Body of pancreas (tissue), 4 donors: ENCODE results near the gene ZNF74. TPM values are rescaled to one million over a fixed set of nuclear protein-coding genes. Genes with fewer than 3 reads are reported as not detected.
"Not testable (repeated sequence)": the region's sequence is repeated elsewhere in the genome, so short reads cannot be mapped to it uniquely, and the experiment has no call there.

Source experiments
- ATAC-seq: fragments of 150-250 bp; one replicate; pipeline ENCODE4 v1.9.1; 2016
- DNase-seq, 4 donors: peaks; one replicate each; pipeline ENCODE4 v3.0.0-alpha.2; 2019
- H3K27ac ChIP-seq, 4 donors: fragments of 200-600 bp; sonication (generic); 1 replicate in 3 of 4; 2 replicates in 1 of 4; pipeline versions ENCODE4 v1.5.1 to v1.6.1; 2016 to 2019; ENCODE audit warnings: mild to moderate bottlenecking in 1 of 4, mixed read lengths in 1 of 4, moderate library complexity in 1 of 4
- H3K27me3 ChIP-seq, 2 donors: fragments of 200-600 bp; sonication (generic); one replicate each; pipeline ENCODE4 v1.6.0; 2016; ENCODE audit warnings: mild to moderate bottlenecking in 1 of 2
- H3K36me3 ChIP-seq, 2 donors: fragments of 200-600 bp; sonication (generic); replicated peaks in 1 of 2; 2 replicates each; pipeline ENCODE4 v1.5.1; 2016; ENCODE audit warnings: low read depth in 2 of 2; ENCODE audit not compliant: insufficient read depth in 1 of 2
- H3K4me1 ChIP-seq: fragments of 200-600 bp; sonication (generic); one replicate; pipeline ENCODE4 v1.6.0; 2016
- H3K4me3 ChIP-seq, 2 donors: fragments of 200-600 bp; sonication (generic); 1 replicate in 1 of 2; 2 replicates in 1 of 2; pipeline ENCODE4 v1.5.1; 2016 to 2019
- H3K9me3 ChIP-seq, 3 donors: fragments of 200-600 bp; sonication (generic); 1 replicate in 2 of 3; 2 replicates in 1 of 3; pipeline ENCODE4 v1.5.1; 2016
- POLR2A ChIP-seq, 3 donors: fragments of 450-650 bp; IDR thresholded peaks; one replicate each; pipeline ENCODE4 v1.6.1; 2016; ENCODE audit warnings: antibody characterized with exemption in 3 of 3, mild to moderate bottlenecking in 2 of 3
- WGBS, 2 donors: methylation state at CpG; one replicate each; pipeline ENCODE4 v1.1.5; 2017; 5-methylcytosine and 5-hydroxymethylcytosine counted together
- intact Hi-C: fragments of 100-400 bp; cut with DNase I; formaldehyde crosslinking; loops from one replicate; pipeline ENCODE4 v1.15.1; 2023
- total RNA-seq, 2 donors: library from RNA; depleted of rRNA; stranded (reverse); fragments of >200 nt; gene quantifications; one replicate each; pipeline ENCODE4 v1.1.0, GENCODE V29; 2016
- TF ChIP-seq, protein P1 (sequence below), 7 experiments: fragments of 450-650 bp in 4 of 7; fragments of 200-600 bp in 3 of 7; sonication (generic) in 3 of 7; IDR thresholded peaks; one replicate each; pipeline ENCODE4 v1.5.1; 2016 to 2019; ENCODE audit warnings: antibody characterized with exemption in 7 of 7

ZNF74 gene
- 10 to 100 TPM in 1 of 2 donors, 1 to 10 TPM in 1; 7.3 to 10.4 TPM for total RNA-seq

DNA sequence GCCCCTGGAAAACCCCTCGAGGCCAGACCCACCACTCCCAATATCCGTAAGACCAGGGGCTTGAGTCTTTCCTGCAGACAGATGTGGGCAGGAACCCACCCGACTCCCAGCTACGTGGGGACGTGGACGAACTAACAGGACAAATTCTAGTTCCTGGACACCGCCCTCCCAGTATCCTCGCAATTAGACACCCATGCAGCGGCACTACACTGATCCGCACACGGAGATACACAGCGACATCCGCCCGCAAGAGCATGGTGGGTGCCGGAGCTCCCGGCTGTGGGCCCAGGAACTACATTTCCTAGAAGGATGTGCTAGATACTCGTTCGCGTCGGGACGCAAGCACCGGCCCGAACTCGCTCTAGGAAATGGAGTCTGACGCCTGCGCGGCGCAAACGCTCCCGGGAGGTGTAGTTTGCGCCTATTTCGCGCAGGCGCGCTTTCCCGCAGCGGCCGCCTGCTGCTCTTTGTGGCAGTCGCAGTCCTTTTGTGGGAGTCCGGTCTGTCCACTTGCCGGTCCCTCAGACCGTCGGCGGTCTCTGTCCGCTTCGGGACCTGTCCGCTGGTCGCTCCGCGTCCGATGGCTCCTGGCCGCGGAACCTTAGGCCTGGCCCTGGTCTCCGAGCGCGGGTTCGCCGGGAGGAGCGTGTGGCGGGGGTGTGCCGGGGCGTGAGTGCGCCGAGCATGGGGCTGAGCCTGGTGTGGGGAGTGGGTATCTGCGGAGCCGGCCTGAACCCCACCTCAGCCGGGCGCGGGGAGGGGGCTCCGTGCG, at the start of gene ZNF74:
TSS of gene ZNF74 (plus strand) at position 447 of the 772 bp plus-strand sequence. CDS start 478 bp downstream, outside the sequence.
- Histone ChIP-seq H3K9me3 (no peaks in the 10 kb centered on the region), H3K36me3 (no peaks in the 10 kb centered on the region), H3K27ac (peak within 1 kb of the TSS; percentile 11 to 79 (median 63)), H3K4me1 (peaks cover 24% of the 10 kb centered on the region), H3K27me3 (no peaks in the 10 kb centered on the region), H3K4me3 (peak within 1 kb of the TSS; percentile 77 to 91)
- ATAC-seq = peak; percentile 97
- peak; percentile 90 to 94 (median 92) for DNase-seq
- intact Hi-C loops = no loop called here
- WGBS, 2 donors = 1% methylated on average over 71 of the region's 71 CpGs; no CpG with 5 or more reads in 1 of the 2 donors
- TF ChIP-seq, protein P1, sequence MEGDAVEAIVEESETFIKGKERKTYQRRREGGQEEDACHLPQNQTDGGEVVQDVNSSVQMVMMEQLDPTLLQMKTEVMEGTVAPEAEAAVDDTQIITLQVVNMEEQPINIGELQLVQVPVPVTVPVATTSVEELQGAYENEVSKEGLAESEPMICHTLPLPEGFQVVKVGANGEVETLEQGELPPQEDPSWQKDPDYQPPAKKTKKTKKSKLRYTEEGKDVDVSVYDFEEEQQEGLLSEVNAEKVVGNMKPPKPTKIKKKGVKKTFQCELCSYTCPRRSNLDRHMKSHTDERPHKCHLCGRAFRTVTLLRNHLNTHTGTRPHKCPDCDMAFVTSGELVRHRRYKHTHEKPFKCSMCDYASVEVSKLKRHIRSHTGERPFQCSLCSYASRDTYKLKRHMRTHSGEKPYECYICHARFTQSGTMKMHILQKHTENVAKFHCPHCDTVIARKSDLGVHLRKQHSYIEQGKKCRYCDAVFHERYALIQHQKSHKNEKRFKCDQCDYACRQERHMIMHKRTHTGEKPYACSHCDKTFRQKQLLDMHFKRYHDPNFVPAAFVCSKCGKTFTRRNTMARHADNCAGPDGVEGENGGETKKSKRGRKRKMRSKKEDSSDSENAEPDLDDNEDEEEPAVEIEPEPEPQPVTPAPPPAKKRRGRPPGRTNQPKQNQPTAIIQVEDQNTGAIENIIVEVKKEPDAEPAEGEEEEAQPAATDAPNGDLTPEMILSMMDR (IDR thresholded peaks at IDR 0.05) = peak in 3 of 7 experiments; percentile 20 to 27 (median 24)
- peak; percentile 76 to 94 (median 84) for TF ChIP-seq POLR2A (IDR thresholded peaks at IDR 0.05)

DNA sequence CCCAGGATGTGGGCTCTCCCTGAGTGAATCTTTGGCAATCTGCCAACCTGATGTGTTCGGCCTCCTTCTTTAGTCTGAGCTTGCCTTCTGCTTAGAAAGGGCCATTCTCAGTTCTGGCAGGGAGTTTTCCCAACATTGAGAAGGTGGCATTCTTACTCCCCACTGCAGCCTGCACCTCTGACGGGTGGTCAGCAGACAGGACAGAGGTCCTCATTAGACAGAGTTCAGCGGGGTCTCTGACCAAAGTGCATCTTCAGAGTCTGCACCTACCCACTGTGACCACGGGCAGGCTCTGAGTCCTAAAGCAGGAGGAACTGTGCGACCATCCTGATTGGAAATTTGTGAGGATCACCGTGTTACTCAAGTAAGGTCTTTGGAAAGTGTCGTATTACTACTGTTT, 47.4 kb upstream of the ZNF74 start:
- ATAC-seq = not testable (repeated sequence)
- WGBS, 2 donors = 83% methylated on average over 2 of the region's 7 CpGs; no CpG with 5 or more reads in 1 of the 2 donors

DNA sequence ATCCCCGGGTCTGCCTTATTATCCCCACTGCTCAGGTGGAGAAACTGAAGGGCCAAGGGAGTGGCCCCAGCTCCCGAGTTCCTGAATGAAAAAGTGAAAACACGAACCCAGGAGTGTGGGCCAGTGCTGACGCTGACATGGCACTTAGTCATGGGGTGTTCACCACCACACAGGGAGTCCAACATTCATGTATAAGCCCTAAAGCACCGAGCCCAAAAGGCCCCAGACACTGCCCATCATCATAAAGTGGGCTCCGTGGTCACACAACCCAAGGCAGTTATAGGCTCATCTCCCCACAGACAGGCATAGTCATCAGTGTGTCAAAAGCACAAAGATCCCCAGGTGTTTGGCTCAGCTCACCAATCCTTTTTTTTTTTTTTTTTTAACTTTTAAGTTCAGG, 41.4 kb upstream of the ZNF74 start:
- H3K4me3 ChIP-seq, ATAC-seq, H3K4me1 ChIP-seq, H3K9me3 ChIP-seq, intact Hi-C loops, H3K27ac ChIP-seq, H3K27me3 ChIP-seq, H3K36me3 ChIP-seq, DNase-seq: not testable (repeated sequence)
- WGBS, 2 donors = 80% methylated on average over 1 to 6 of the region's 6 CpGs

More for the DNA sequence above, 47.4 kb upstream of the ZNF74 start:
- H3K36me3 ChIP-seq, intact Hi-C loops, H3K27ac ChIP-seq, H3K27me3 ChIP-seq, H3K9me3 ChIP-seq, H3K4me3 ChIP-seq, H3K4me1 ChIP-seq, DNase-seq: not testable (repeated sequence)

DNA sequence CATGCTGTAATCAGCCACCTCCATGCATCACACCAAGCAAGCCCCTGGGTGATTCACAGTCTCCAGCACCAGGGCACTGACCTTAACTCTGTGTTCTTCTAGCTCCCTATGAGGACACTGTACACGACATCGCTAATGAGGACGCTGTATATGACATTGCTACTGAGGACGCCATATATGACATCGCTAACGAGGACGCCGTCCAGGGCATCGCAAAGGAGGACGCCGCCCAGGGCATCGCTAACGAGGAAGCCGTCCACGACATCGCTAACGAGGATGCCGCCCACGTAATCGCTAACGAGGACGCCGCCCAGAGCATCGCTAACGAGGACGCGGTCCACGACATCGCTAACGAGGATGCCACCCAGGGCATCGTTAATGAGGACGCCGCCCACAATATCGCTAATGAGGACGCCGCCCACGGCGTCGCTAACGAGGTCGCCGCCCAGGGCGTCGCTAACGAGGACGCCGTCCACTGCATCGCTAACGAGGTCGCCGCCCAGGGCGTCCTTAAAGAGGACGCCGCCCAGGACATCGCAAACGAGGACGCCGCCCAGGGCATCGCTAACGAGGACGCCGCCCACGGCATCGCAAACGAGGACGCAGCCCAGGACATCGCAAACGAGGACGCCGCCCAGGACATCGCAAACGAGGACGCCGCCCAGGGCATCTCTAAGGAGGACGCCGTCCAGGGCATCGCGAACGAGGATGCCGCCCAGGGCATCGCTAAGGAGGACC, 39.5 kb upstream of the ZNF74 start:
- no peak overlapping the region for H3K4me3 ChIP-seq
- no peak for ATAC-seq
- intact Hi-C loops = no loop called here
- 85 to 89% methylated on average over 75 to 80 of the region's 81 CpGs for WGBS, 2 donors
- no peaks in the 10 kb centered on the region for H3K36me3 ChIP-seq
- no peaks in the 10 kb centered on the region for H3K9me3 ChIP-seq
- no peaks in the 10 kb centered on the region for H3K4me1 ChIP-seq
- no peaks in the 10 kb centered on the region for H3K27me3 ChIP-seq
- TF ChIP-seq, protein P1 (IDR thresholded peaks at IDR 0.05) = no peak
- no peak for TF ChIP-seq POLR2A (IDR thresholded peaks at IDR 0.05)
- no peak overlapping the region for H3K27ac ChIP-seq
- DNase-seq = no peak

DNA sequence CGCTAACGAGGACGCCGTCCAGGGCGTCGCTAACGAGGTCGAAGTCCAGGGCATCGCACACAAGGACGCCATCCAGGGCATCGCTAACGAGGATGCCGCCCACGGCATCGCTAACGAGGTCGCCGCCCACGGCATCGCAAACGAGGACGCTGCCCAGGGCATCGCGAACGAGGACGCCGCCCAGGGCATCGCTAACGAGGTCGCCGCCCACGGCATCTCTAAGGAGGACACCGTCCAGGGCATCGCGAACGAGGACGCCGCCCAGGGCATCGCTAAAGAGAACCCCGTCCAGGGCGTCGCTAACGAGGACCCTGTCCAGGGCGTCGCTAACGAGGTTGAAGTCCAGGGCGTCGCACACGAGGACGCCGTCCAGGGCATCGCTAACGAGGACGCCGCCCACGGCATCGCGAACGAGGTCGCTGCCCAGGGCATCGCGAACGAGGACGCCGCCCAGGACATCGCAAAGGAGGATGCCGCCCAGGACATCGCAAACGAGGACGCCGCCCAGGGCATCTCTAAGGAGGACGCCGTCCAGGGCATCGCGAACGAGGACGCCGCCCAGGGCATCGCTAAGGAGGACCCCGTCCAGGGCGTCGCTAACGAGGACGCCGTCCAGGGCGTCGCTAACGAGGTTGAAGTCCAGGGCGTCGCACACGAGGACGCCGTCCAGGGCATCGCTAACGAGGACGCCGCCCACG, 37.9 kb upstream of the ZNF74 start:
- DNase-seq, intact Hi-C loops: not testable (repeated sequence)
- 90 to 91% methylated on average over 78 to 98 of the region's 98 CpGs for WGBS, 2 donors

DNA sequence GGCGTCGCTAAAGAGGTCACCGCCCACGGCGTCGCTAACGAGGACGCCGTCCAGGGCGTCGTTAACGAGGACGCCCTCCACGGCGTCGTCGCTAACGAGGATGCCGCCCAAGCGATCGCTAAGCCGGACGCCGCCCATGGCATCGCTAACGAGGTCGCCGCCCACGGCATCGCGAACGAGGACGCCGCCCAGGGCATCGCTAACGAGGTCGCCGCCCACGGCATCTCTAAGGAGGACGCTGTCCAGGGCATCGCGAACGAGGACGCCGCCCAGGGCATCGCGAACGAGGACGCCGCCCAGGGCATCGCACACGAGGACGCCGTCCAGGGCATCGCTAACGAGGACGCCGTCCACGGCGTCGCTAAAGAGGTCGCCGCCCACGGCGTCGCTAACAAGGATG, 37.0 kb upstream of the ZNF74 start:
- 90 to 92% methylated on average over 38 to 46 of the region's 66 CpGs for WGBS, 2 donors
- ATAC-seq, H3K27me3 ChIP-seq, H3K27ac ChIP-seq, H3K9me3 ChIP-seq, H3K36me3 ChIP-seq, DNase-seq, intact Hi-C loops, H3K4me1 ChIP-seq, H3K4me3 ChIP-seq: not testable (repeated sequence)

More for the DNA sequence above, 37.9 kb upstream of the ZNF74 start:
- not testable (repeated sequence) for H3K36me3 ChIP-seq, H3K27me3 ChIP-seq, H3K27ac ChIP-seq, H3K4me3 ChIP-seq, H3K4me1 ChIP-seq, ATAC-seq, H3K9me3 ChIP-seq

DNA sequence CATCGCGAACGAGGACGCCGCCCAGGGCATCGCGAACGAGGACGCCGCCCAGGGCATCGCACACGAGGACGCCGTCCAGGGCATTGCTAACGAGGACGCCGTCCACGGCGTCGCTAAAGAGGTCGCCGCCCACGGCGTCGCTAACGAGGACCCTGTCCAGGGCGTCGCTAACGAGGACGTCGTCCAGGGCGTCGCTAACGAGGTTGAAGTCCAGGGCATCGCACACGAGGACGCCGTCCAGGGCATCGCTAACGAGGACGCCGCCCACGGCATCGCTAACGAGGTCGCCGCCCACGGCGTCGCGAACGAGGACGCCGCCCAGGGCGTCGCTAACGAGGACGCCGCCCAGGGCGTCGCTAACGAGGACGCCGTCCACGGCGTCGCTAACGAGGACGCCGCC, 36.0 kb upstream of the ZNF74 start:
- H3K27ac ChIP-seq, H3K4me3 ChIP-seq, H3K9me3 ChIP-seq, ATAC-seq, H3K36me3 ChIP-seq, DNase-seq, H3K27me3 ChIP-seq, H3K4me1 ChIP-seq, intact Hi-C loops: not testable (repeated sequence)
- WGBS, 2 donors = 84 to 89% methylated on average over 19 to 39 of the region's 70 CpGs

DNA sequence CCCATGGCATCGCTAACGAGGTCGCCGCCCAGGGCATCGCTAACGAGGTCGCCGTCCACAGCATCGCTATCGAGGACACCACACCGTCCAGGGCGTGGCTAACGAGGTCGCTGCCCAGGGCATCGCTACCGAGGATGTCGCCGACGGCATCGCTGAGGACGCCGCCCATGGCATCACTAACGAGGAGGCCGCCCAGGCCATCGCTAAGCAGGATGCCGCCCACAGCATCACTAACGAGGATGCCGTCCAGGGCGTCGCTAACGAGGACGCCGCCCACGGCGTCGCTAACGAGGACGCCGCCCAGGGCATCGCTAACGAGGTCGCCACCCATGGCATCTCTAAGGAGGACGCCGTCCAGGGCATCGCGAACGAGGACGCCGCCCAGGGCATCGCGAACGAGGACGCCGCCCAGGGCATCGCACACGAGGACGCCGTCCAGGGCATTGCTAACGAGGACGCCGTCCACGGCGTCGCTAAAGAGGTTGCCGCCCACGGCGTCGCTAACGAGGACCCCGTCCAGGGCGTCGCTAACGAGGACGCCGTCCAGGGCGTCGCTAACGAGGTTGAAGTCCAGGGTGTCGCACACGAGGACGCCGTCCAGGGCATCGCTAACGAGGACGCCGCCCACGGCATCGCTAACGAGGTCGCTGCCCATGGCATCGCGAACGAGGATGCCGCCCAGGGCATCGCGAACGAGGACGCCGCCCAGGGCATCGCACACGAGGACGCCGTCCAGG, 35.3 kb upstream of the ZNF74 start:
- H3K4me3 ChIP-seq, H3K36me3 ChIP-seq, ATAC-seq, H3K27ac ChIP-seq, DNase-seq, intact Hi-C loops, H3K4me1 ChIP-seq, H3K27me3 ChIP-seq, H3K9me3 ChIP-seq: not testable (repeated sequence)
- WGBS, 2 donors = 89% methylated on average over 8 of the region's 103 CpGs; no CpG with 5 or more reads in 1 of the 2 donors

DNA sequence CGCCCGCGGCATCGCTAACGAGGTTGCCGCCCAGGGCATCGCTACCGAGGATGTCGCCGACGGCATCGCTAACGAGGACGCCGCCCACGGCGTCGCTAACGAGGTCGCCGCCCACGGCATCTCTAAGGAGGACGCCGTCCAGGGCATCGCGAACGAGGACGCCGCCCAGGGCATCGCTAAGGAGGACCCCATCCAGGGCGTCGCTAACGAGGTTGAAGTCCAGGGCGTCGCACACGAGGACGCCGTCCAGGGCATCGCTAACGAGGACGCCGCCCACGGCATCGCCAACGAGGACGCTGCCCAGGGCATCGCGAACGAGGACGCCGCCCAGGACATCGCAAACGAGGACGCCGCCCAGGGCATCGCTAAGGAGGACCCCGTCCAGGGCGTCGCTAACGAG, 33.7 kb upstream of the ZNF74 start:
- 89 to 93% methylated on average over 49 to 55 of the region's 60 CpGs for WGBS, 2 donors
- H3K36me3 ChIP-seq, H3K27me3 ChIP-seq, H3K9me3 ChIP-seq, DNase-seq, ATAC-seq, H3K27ac ChIP-seq, H3K4me3 ChIP-seq, H3K4me1 ChIP-seq, intact Hi-C loops: not testable (repeated sequence)
